ENCODE data around the gene DDR2. TPM values are rescaled to one million over a fixed set of nuclear protein-coding genes. Genes with fewer than 3 reads are reported as not detected.
A peak's percentile ranks its signal among the peaks of the same experiment; 100 is the strongest.
"Not testable (repeated sequence)": the region's sequence is repeated elsewhere in the genome, so short reads cannot be mapped to it uniquely, and the experiment has no call there.

DDR2 gene
- total and polyA plus RNA-seq, 2 of the 4 experiments (the other 2 are of a cell fraction) = 66.1 to 245 TPM

- not testable (repeated sequence) for H3K18ac ChIP-seq (ENCODE audit: low read depth, low read length)
These were observed 167.9 kb downstream of the DDR2 start for GRCh38 chr1:162799995-162800830.

More at GRCh38 chr1:162799995-162800830, 167.9 kb downstream of the DDR2 start:
- H3K4me2 ChIP-seq (ENCODE audit: low read depth, low read length); POLR2A ChIA-PET (ENCODE audit: unreplicated experiment); H3K27me3 ChIP-seq (ENCODE audit: control insufficient read depth, insufficient read depth, low read length); H3K9ac ChIP-seq (ENCODE audit: low read depth, low read length); H3K4ac ChIP-seq (ENCODE audit: low read depth, low read length); H3K4me1 ChIP-seq (ENCODE audit: control insufficient read depth, insufficient read depth, low read length); H4K5ac ChIP-seq (ENCODE audit: low read depth, low read length); BruUV-seq (replicated peaks); dilution Hi-C loops (cut with HindIII; ENCODE audit: low sequenced_read_pairs, unreplicated experiment); H3K14ac ChIP-seq (replicated peaks; ENCODE audit: low read depth, low read length); H2BK15ac ChIP-seq (ENCODE audit: low read depth, low read length); H4K20me1 ChIP-seq (ENCODE audit: insufficient read depth, low read length); H4K8ac ChIP-seq (ENCODE audit: low read depth in 2 of 2, low read length in 2 of 2); H3K4me3 ChIP-seq (ENCODE audit: insufficient read depth, low read depth, low read length); H3K9me1 ChIP-seq (ENCODE audit: insufficient read depth, low read length); H2AK9ac ChIP-seq (replicated peaks; ENCODE audit: low read depth, low read length, poor library complexity); H2BK120ac ChIP-seq (ENCODE audit: low read depth, low read length); H3K23ac ChIP-seq (ENCODE audit: low read depth, low read length); H2AFZ ChIP-seq (replicated peaks; ENCODE audit: low read length, poor library complexity); H3K56ac ChIP-seq (ENCODE audit: extremely low read depth, insufficient read depth, low read length); H3K79me1 ChIP-seq (ENCODE audit: low read depth in 1 of 2, low read length in 2 of 2); H2AK5ac ChIP-seq (ENCODE audit: low read depth, low read length); H3K36me3 ChIP-seq (ENCODE audit: control insufficient read depth, insufficient read depth, low read length); H2BK20ac ChIP-seq (ENCODE audit: low read depth, low read length); H4K91ac ChIP-seq (ENCODE audit: insufficient read depth, low read depth, low read length); H3K9me3 ChIP-seq (ENCODE audit: control insufficient read depth, insufficient read depth, low read length); H2BK5ac ChIP-seq (ENCODE audit: low read depth, low read length, poor library complexity, severe bottlenecking); H3K27ac ChIP-seq (ENCODE audit: insufficient read depth, low read length): not testable (repeated sequence)
- WGBS, 2 experiments (ENCODE audit: extremely low coverage in 2 of 2, insufficient read length in 1 of 2) = no CpG with 5 or more reads among the region's 6 CpGs
- DNase-seq = peak; percentile 72
- intact Hi-C loops (cut with micrococcal nuclease) = loop anchor here (1.0 to 10.0 kb wide), 2 partner anchors 187 to 745 kb away; no protein-coding TSS in a partner anchor
- TF ChIP-seq RAD21 (IDR thresholded peaks at IDR 0.05; ENCODE audit: low read length) = peak; percentile 71
- peak; percentile 55 for TF ChIP-seq SMC3 (IDR thresholded peaks at IDR 0.05; ENCODE audit: low read depth, low read length)
- peak; percentile 62 for TF ChIP-seq CTCF (conservative IDR thresholded peaks at IDR 0.05; ENCODE audit: low read depth, low read length)
- in situ Hi-C loops (cut with MboI; ENCODE audit: low sequenced_read_pairs) = loop anchor here (5.0 kb wide), 1 partner anchor 188 kb away; no protein-coding TSS in a partner anchor
- CTCF ChIA-PET = interaction anchor here (1.0 to 2.4 kb wide), 4 partner anchors 181 to 232 kb away, joined by 3 to 15 read pairs (median 4); no protein-coding TSS in a partner anchor
- peak; percentile 99 for ATAC-seq (ENCODE audit: low read depth)

All from IMR-90 (cell line).